Astrocyte of the spinal cord (primary cell): ENCODE measurements around the gene PTK6.
A peak's percentile ranks its signal among the peaks of the same experiment; 100 is the strongest.

Experiments used
- DNase-seq: peaks from one replicate; pipeline ENCODE4 v3.0.0; 2011; ENCODE audit warnings: low read depth, low spot score
- H3K4me3 ChIP-seq: 2 replicates; pipeline ENCODE4 v1.5.1; 2011; ENCODE audit warnings: low read depth, mild to moderate bottlenecking, low read length, moderate library complexity
- CTCF ChIP-seq: IDR thresholded peaks from 2 replicates; pipeline ENCODE4 v1.5.1; 2012; ENCODE audit warnings: low read depth, mild to moderate bottlenecking, low read length, inconsistent platforms
- in situ Hi-C: cut with HindIII; loops from 2 replicates; pipeline ENCODE4 v1.10.0; 2017; ENCODE audit warnings: low sequenced_read_pairs

PTK6 gene

DNA sequence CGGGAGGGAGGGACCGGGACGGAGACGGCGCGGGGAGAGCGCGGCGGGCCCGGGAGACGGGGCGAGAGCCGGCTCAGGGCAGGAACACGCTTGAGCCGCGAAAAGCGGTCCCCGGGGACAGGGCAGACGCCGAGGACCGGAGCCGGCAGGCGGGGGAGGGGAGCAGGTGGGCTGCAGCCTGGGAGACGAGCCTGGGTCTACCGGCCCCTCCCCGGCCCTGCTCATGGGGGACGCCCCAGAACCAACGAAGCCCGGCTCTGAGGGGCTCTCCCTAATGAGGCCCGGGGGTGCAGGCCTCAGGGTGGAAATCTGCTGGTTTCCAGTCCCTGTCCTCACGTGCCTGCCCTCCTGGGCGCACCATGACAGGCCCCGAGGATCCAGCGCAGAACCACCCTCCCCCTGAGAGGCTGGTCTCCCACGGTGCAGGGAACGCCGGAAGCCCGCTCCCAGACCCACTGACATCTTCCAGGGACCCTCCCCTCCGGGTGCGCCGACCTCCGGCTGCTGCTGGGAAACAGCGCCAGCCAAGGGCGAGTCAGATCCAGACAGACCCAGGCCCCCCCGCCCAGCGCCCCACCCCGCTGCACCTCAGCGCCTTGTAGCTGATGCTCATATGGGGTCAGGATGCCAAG, 37.7 kb downstream of the PTK6 start:
- in situ Hi-C loops = no loop called here

GRCh38 chr20:63498960-63499337, 38.2 kb downstream of the PTK6 start, which contains the start of gene EEF1A2:
EEF1A2 (minus strand) TSS chr20:63499083; CDS start chr20:63497763, 1,320 bp downstream.
- in situ Hi-C loops = no loop called here
- TF ChIP-seq CTCF = peak; percentile 6
- no peak for DNase-seq
- no peak within 1 kb of the TSS for H3K4me3 ChIP-seq

More for the DNA sequence above, 37.7 kb downstream of the PTK6 start:
- no peak for DNase-seq
- H3K4me3 ChIP-seq = no peak overlapping the region
- no peak for TF ChIP-seq CTCF

DNA sequence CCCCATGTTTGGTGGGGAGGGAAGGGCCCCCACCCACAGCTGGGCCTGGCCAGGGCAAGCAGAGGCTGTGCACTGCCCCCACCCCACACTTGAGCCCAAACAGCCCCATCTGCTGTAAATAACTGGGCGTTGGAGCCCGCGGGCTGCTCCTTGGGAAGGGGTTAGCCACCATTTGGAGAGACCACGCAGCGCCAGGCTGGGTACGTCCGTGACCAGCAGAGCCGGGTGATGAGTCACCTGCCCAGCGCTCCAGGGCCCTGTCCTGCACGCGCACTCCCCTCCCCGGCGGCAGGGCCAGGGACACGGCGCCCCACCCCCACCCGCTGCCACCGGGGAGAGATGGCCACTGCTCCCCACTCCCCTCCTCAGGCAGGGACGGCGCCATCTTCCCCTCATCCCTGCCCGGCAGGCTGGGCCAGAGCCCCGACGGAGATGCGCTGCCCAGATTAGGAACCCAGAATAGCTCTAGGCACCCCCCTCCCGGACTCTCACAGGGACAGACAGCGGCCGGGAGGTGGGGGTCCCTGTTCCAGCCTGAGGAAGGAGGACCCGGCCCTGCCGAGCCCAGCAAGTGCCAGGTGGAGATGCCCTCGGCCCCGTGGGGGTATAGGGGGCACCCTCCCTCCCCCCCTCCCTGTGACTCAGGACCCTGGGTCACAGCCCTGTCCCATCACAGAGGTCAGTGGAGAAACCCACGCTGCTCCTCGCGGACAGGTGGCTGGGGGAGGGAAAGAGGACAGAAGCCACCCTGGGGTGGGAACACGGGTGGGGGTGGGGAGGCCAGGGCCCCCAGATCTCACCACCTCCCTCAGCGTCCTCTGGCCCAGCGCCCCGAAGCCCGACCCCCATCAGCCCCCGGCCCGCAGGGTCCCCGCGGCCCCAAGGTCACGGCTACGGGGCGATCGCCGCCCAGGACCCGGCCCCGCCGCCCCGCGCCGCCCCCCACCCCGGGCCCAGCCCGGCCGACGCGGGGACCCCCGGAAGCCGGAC, 38.9 kb downstream of the PTK6 start:
- in situ Hi-C loops = no loop called here
- no peak overlapping the region for H3K4me3 ChIP-seq
- TF ChIP-seq CTCF = no peak
- no peak for DNase-seq

GRCh38 chr20:63497138-63497945, 39.8 kb downstream of the PTK6 start:
- no peak for DNase-seq
- no peak overlapping the region for H3K4me3 ChIP-seq
- TF ChIP-seq CTCF = no peak
- in situ Hi-C loops = no loop called here

GRCh38 chr20:63496596-63497120, 40.5 kb downstream of the PTK6 start:
- in situ Hi-C loops = no loop called here
- no peak for DNase-seq
- H3K4me3 ChIP-seq = no peak overlapping the region
- TF ChIP-seq CTCF = no peak
